Measurements from ENCODE around the gene WBP2. TPM values are rescaled to one million over a fixed set of nuclear protein-coding genes. Genes with fewer than 3 reads are reported as not detected.

WBP2 gene
- total RNA-seq, 1 experiment from 2014 or later = 132 TPM

- TF ChIP-seq SRF (IDR thresholded peaks at IDR 0.05; ENCODE audit: low read depth) (no peak), POLR2AphosphoS5 (IDR thresholded peaks at IDR 0.05; ENCODE audit: low read depth, low read length) (peak; percentile 88)
These were observed 23.3 kb upstream of the WBP2 start, which contains the start of gene TRIM47 (continued) for GRCh38 chr17:75878174-75878998.

DNA sequence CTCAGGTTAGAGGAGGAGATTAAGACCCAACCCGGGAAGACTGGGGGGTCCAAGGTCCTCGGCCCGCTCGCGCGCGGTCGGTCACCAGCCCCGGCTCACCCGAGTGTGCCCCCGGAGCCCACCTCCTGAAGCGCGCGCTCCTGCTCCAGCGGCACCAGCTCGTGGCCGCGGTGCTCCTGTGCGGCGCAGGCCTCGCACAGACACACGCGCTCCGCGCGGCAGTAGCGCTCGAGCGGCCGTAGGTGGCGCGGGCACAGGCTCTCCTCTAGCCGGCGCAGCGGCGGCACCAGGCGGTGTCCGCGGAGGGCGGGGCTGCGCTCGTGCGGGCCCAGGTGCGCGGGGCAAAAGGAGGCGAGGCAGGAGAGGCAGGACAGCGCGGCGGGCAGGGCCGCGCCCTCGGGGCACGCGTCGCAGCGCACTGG is 22.6 kb upstream of the WBP2 start:
- ChIA-PET POLR2A (interaction anchor here (0.7 to 3.4 kb wide), 14 partner anchors 9 to 102 kb away, joined by 3 to 24 read pairs (median 4); partner anchors contain the start of genes ACOX1, MRPL38, TEN1 and TRIM65), RAD21 (ENCODE audit: low non-redundant PET in 1 of 2, low total read pairs in 2 of 2, uncharacterized antibody in 2 of 2, unreplicated experiment in 2 of 2) (interaction anchor here in 1 of 2 experiments (0.6 to 0.8 kb wide), 2 partner anchors 13 to 19 kb away, joined by 4 read pairs; partner anchors contain the start of gene TRIM65), CTCF (interaction anchor here (0.6 to 6.3 kb wide), 14 partner anchors 10 to 276 kb away, joined by 3 to 57 read pairs (median 4); partner anchors contain the start of genes CDK3, MRPL38, TRIM65 and WBP2)
- no peaks in the 10 kb centered on the region for H3K9me3 ChIP-seq (ENCODE audit: control insufficient read depth in 1 of 2, insufficient read depth in 1 of 2, low read depth in 1 of 2, low read length in 2 of 2)
- H2AFZ ChIP-seq (ENCODE audit: low read depth, low read length, poor library complexity, severe bottlenecking) = no peak overlapping the region
- peak overlapping the region; percentile 96 for H3K9ac ChIP-seq (ENCODE audit: low read length)
- peak overlapping the region; percentile 96 for H3K4me2 ChIP-seq (ENCODE audit: low read length)
- intact Hi-C loops (cut with micrococcal nuclease) = loop anchor here (1.0 to 5.0 kb wide), 2 partner anchors 22 to 100 kb away; partner anchors contain the start of gene WBP2
- ATAC-seq (peak; percentile 49), DNase-seq (ENCODE audit: low read depth, low spot score) (no peak)
- H3K27ac ChIP-seq (ENCODE audit: low read depth, low read length) = peak overlapping the region; percentile 99
- H3K79me2 ChIP-seq (ENCODE audit: insufficient read depth, low read length) = peaks cover 27% of the 10 kb centered on the region
- H3K4me1 ChIP-seq (ENCODE audit: control insufficient read depth in 1 of 2, insufficient read depth in 2 of 2, low read length in 2 of 2) = peaks cover 44 to 62% of the 10 kb centered on the region in 2 experiments
- H3K27me3 ChIP-seq (ENCODE audit: insufficient read depth, low read length) = no peaks in the 10 kb centered on the region
- no peaks in the 10 kb centered on the region for H3K9me2 ChIP-seq (ENCODE audit: insufficient read depth)
- BruUV-seq (replicated peaks) = no TSS peak
- TF ChIP-seq REST (IDR thresholded peaks at IDR 0.05; ENCODE audit: low read depth) = no peak
- no peak for TF ChIP-seq POLR2AphosphoS5 (IDR thresholded peaks at IDR 0.05; ENCODE audit: low read depth, low read length)
- peak; percentile 92; the same call in 1 of the 2 replicates for TF ChIP-seq ZFX (IDR thresholded peaks at IDR 0.05)
- TF ChIP-seq ZNF274 (IDR thresholded peaks at IDR 0.05; ENCODE audit: low read depth, low read length) = no peak
- TF ChIP-seq CEBPB (IDR thresholded peaks at IDR 0.05; ENCODE audit: low read depth) = no peak
- no peak for TF ChIP-seq EGR1 (IDR thresholded peaks at IDR 0.05; ENCODE audit: low read depth)
- TF ChIP-seq, protein P1, sequence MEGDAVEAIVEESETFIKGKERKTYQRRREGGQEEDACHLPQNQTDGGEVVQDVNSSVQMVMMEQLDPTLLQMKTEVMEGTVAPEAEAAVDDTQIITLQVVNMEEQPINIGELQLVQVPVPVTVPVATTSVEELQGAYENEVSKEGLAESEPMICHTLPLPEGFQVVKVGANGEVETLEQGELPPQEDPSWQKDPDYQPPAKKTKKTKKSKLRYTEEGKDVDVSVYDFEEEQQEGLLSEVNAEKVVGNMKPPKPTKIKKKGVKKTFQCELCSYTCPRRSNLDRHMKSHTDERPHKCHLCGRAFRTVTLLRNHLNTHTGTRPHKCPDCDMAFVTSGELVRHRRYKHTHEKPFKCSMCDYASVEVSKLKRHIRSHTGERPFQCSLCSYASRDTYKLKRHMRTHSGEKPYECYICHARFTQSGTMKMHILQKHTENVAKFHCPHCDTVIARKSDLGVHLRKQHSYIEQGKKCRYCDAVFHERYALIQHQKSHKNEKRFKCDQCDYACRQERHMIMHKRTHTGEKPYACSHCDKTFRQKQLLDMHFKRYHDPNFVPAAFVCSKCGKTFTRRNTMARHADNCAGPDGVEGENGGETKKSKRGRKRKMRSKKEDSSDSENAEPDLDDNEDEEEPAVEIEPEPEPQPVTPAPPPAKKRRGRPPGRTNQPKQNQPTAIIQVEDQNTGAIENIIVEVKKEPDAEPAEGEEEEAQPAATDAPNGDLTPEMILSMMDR (IDR thresholded peaks at IDR 0.05 in 2 of 3, conservative IDR thresholded peaks at IDR 0.05 in 1 of 3; ENCODE audit: borderline replicate concordance in 1 of 3, insufficient read depth in 1 of 3, low read depth in 2 of 3, low read length in 2 of 3) = peak in 2 of 3 experiments; percentile 37 to 49; a peak in 3 of 6 replicates
- TF ChIP-seq YY1 (IDR thresholded peaks at IDR 0.05; ENCODE audit: extremely low read depth, insufficient replicate concordance, low read depth, low read length) = peak; percentile 33
- no peak for TF ChIP-seq RAD21 (IDR thresholded peaks at IDR 0.05; ENCODE audit: low read depth)
- no peak for TF ChIP-seq SRF (IDR thresholded peaks at IDR 0.05; ENCODE audit: low read depth)
- TF ChIP-seq POLR2A (IDR thresholded peaks at IDR 0.05; ENCODE audit: borderline replicate concordance, extremely low read depth, insufficient read depth, insufficient read length) = peak; percentile 13
- TF ChIP-seq, protein P2, sequence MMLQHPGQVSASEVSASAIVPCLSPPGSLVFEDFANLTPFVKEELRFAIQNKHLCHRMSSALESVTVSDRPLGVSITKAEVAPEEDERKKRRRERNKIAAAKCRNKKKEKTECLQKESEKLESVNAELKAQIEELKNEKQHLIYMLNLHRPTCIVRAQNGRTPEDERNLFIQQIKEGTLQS (IDR thresholded peaks at IDR 0.05) = no peak
- TF ChIP-seq EZH2phosphoT487 (IDR thresholded peaks at IDR 0.05; ENCODE audit: borderline replicate concordance) = no peak
- TF ChIP-seq CBX3 (IDR thresholded peaks at IDR 0.05; ENCODE audit: low read depth) = no peak
- no peak for TF ChIP-seq EZH2 (IDR thresholded peaks at IDR 0.05)
- no peak for TF ChIP-seq SP1 (IDR thresholded peaks at IDR 0.05; ENCODE audit: low read depth)
- H4K20me1 ChIP-seq (ENCODE audit: insufficient read depth) = no peaks in the 10 kb centered on the region
- peaks cover 0 to 4% of the 10 kb centered on the region in 2 experiments; a peak in 1 of 4 replicates for H3K36me3 ChIP-seq (ENCODE audit: control insufficient read depth in 1 of 2, insufficient read depth in 2 of 2, low read length in 2 of 2)
- peak overlapping the region; percentile 69 to 81 for H3K4me3 ChIP-seq (replicated peaks in 1 of 2; ENCODE audit: low read depth in 1 of 2, low read length in 2 of 2)

Data from HCT116 (cell line).